ENCODE results near the gene FCGBP.

GRCh38 chr19:39940221-39940833, 5.9 kb upstream of the FCGBP start:
- TF ChIP-seq CTCF (IDR thresholded peaks at IDR 0.05; ENCODE audit: low read depth, low read length) = no peak
- TF ChIP-seq MAX (IDR thresholded peaks at IDR 0.05; ENCODE audit: low read depth, low read length) = no peak
- TF ChIP-seq POLR2A (IDR thresholded peaks at IDR 0.05; ENCODE audit: extremely low read depth, insufficient read length) = no peak
- no peak for TF ChIP-seq MYC (IDR thresholded peaks at IDR 0.05; ENCODE audit: low read depth, low read length)
